HG03432 (cell line): ENCODE results near the gene TFF1.

ENCODE experiments used
- ATAC-seq: cut with Tn5 transposase; IDR thresholded peaks from one replicate; pipeline ENCODE4 v1.9.1; 2021; ENCODE audit warnings: mild to moderate bottlenecking, moderate library complexity; ENCODE audit not compliant: unreplicated experiment

TFF1 gene

DNA sequence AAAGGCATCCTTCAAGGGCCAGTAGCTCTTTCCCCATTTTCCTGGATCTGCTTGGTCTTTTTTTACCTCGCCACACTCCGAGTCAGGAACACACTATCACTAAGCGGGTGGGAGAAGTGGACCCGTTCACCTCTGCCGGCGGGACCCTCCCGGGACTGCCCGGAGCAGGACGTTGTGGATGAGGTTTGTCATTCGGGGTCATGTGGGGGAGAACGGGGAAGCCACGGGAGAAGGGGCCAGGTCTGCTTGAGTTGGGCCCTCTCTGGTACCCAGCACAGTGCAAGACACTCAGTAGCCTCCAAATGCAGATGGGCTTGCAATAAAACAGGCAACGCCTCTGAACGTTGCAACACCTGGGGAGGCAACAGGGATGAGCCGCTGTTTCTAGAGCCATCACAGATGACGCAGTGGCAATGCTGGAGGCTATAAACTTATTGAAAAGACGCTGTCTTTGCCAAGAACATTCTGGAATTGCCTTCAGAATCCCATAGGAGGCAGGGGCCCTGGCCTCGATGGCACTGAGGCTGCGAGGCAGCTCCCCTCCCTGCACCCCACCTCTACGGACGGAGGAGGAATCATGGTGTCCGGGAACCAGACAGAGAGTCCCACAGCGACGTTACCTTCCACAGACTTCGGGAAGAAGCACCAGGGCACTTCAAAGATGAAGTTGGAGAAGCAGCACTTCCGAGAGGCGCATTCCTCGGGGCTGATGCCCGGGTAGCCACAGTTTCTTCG lies 19.3 kb downstream of the TFF1 start:
- no peak for ATAC-seq

DNA sequence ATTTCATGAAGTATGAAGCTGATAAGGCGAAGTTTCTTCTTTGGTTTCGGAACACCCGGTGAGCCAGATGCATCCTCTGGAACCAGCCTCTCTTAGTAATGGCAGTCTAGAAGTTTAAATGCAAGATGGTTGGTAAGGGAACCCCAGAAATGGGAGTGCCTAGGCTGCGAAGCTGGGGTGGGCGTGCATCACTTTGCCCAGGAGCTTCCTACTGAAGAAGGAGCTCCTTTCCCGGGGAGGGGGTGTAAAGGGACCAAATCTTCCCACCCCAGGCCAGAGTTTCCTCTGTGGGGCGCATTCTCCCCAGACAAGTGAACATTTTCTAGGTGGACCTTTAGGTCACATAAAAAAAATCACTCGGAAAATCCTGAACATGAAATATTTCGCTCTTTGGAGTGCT lies 19.9 kb downstream of the TFF1 start:
- no peak for ATAC-seq

- no peak for ATAC-seq
Observed at GRCh38 chr21:42344631-42345030, 21.7 kb downstream of the TFF1 start.

- ATAC-seq = no peak
Observed at GRCh38 chr21:42343963-42344510, 22.3 kb downstream of the TFF1 start.

GRCh38 chr21:42343556-42343955 lies 22.8 kb downstream of the TFF1 start:
- ATAC-seq = no peak

GRCh38 chr21:42343101-42343500 lies 23.2 kb downstream of the TFF1 start:
- no peak for ATAC-seq

GRCh38 chr21:42341776-42342542 lies 24.4 kb downstream of the TFF1 start:
- ATAC-seq = no peak

DNA sequence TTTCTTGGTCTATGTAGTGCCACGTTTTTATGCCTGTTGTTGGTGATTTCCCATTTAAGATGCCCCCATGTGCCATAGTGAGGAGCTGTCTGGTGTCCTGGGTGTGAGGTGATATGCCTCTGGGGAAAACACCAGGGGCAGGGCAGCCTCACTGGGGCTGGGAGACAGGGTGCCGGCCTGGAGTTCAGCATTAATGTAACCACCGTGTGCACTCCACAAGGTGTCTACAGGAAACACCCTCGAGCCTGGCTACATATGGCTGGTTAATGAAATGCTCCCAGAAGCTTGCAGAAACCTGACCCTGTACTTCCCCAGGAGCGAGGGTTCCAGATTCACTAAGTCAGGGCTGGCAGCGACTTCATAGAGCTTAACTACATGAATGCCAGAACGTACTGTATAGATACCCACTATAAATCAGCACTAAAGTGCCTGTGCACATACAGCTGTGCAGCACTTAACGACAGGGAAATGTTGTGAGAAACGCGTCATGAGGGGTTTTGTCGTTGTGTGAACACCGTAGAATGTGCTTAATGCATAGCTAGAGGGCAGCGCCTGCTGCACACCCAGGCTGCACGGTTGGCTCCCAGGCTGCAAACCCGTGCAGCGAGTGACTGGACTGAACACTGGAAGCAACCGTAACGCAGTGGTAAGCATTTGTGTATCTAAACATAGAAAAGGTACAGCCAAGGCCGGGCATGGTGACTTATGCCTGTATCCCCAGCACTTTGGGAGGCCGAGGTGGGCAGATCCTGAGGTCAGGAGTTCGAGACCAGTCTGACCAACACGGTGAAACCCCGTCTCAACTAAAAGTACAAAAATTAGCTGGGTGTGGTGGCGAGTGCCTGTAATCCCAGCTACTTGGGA lies 25.9 kb downstream of the TFF1 start:
- no peak for ATAC-seq

GRCh38 chr21:42338729-42339715 lies 27.3 kb downstream of the TFF1 start:
- no peak for ATAC-seq

DNA sequence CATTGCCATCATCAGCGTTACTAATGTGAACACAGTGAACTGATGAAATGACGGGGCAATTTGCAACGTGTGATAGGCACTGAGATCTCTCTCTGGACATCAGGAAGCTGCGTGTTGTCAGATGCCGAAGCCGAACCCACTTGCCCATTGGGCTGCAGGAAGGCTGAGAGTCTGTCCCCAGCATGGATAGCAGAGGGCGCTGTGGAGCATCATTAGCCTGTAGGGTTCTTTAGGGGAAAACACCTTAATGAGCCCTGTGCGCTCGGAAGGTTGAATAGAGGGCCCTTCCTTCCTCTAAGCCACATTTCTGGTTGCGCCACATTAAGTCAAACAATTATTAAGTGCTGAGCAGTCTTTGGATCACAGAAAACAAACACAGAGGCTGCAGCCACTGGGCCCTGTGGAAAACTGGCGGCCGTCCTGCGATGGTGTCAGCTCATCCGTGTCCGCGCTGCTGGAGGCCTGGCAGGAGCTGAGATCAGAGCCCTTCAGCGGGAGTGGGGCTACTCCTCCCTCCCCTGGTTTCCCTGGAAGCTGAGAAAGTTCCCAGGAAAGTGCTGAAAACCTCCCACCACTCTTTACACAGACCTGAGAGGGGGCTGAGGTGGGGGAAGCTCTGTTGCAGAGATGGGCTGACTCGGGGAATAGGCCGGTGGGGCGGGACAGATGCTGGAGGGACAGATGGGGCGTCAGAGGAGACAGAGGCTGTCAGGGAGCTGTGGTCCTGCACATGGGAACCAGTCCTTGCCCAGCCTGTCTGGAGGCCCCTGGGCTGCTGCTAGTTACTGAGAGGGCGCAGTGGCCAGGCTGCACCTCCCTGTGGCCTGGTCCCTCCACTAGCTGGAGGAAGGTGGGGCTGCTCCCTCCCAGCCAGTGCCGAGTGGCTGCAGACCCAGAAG lies 28.3 kb downstream of the TFF1 start:
- peak; percentile 47 for ATAC-seq

DNA sequence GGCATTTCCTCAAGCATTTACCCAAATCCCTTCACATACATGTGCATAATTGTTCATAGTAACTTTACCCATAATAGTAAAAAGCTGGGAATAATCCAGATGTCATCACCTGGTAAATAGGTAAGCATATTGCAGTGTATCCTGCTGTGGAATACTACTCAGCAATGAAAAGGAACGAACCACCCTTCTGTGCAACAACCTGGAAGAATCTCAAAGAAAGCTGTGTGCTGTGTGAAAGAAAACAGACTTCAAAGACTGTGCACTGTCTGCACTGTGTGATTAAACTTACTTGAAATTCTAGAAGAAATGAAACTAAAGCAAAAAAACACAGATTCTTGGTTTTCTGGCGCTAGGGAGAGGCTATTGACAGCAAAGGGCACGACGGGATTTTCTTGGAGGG lies 29.1 kb downstream of the TFF1 start:
- no peak for ATAC-seq

DNA sequence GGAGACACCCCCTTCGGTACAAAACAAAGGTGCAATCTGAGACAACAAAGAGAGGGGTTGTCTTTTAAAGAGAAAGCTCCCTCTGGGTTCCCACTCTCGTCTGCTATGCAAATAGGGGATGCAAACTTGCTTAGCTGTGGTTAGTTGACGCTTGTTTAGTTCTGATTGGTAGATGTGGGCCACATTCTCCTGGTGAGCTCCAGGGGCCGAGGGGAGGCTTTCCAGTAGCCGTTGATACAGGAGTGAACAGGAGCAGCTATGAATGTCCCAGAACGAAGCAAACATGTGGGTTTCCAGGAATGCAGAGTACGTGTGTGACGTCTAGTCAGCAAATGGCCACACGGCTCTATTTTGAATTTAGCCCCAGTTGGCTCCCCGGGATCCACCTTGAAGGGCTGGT lies 30.3 kb downstream of the TFF1 start:
- no peak for ATAC-seq

GRCh38 chr21:42332557-42333317 lies 33.6 kb downstream of the TFF1 start:
- ATAC-seq = no peak

DNA sequence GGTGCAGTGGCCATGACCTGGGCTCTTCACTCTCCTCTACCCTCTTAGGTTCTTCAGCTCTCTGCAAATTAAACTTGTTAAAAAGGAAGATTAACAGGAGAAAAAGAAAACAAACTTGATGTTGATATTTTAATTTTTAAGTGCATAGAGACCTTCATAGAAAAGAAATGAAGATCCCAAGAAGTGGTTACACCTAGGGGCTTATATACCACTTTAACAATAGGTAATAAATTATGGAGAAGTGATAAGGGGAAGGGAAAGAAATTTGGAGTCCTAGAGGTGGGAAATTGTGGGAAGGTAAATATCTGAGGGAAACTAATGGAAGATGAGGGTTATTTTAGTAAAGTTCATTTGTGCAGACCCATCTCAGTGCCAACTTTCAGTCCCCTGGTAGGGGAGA lies 34.7 kb downstream of the TFF1 start:
- no peak for ATAC-seq

DNA sequence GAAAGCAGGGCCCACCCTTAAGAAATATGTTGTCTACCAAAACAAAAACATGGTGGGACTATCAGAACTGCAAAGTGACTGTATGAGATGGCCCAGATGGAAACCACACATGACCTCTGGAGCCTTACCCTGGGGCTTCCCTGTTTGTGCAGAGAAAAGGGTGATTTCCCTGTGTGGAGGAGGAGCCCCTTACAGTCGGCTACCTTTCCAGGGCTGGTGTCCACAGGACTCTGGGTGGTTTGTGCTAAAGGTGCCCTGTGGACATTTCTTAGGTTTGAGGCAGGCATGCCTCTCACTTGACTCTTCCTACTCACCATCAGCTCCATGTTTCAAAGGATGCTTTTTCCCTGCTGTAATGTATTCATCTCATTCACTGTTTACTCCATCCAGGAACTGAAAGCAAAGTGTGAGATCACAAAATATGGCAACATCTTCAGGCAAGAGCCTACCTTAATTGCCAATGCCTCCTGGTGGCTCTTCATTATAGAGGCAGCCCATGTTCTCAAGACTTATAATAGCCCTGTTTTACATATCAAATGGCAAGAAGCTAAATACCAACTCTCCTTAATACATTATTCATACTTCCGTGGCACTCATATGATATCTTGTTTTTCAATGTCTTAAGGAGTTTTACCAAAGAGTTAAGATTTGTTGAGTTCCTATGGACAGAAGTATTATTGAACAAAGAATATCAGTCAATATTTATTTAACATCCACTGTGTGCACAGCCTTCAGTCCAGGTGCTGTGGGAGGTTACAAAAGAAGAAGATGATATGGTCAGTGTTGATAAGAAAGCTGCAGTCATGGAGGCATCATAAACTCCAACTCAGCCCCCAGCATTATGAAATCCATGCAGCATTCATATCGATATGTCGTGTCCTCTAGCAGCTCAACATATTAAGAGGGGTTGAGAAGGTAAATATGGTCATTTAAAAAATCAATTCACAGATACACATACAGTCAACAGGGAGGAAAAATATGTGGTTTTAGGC lies 35.7 kb downstream of the TFF1 start:
- no peak for ATAC-seq

- no peak for ATAC-seq
Observed at GRCh38 chr21:42324896-42325295, 41.4 kb downstream of the TFF1 start.

DNA sequence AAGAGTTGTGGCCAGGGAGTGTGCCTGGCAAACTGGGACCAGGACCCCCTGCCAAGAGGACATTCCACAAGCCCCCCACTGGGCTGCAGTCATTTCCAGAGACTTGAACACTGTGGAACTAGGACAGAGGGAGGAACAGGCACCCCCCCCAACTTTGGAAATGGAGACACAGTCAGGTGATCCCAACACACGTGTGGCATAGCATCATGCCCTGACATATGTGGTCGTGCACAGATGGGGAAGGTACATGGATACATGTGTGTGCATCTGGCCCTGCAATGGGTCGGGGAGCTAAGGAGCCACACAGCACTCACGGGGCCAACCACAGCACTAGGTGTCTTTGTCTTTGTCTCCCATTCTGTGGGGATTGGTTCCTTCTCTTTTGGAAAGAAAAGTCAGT lies 44.5 kb downstream of the TFF1 start:
- no peak for ATAC-seq
